Stimulated activated CD8-positive, alpha-beta memory T cell treated with anti-CD3 and anti-CD28 coated beads, Interleukin-15, amount 100 ng/mL, for 1 hour (primary cell): ENCODE results near the gene PPP1R15B.

ENCODE experiments used
- DNase-seq: peaks from one replicate; pipeline ENCODE4 v3.0.0-alpha.2; 2020; ENCODE audit warnings: low read depth

The PPP1R15B gene

GRCh38 chr1:204400882-204401510 is 10.6 kb downstream of the PPP1R15B start:
- DNase-seq = no peak

GRCh38 chr1:204398197-204399125 is 13.2 kb downstream of the PPP1R15B start:
- peak; percentile 24 for DNase-seq

DNA sequence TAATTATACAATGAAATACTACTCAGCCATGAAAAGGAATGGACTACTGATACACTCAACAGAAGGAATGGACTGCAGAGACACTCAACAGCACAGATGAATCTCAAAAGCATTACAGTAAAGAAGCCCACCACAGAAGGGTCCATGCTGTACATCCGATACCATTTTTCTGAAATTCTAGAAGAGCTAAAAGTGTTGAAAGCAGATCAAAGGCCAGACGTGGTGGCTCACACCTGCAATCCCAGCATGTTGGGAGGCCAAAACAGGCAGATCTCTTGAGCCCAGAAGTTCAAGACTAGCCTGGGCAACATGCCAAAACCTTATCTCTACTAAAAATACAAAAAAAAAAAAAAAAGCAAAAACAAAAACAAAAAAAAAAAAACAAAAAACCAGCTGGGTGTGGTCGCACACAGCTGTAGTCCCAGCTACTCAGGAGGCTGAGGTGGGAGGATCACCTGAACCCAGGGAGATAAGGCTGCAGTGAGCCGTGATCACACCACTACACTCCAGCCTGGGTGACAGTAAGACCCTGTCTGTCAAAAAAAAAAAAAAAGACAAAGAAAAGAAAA is 15.5 kb downstream of the PPP1R15B start:
- DNase-seq = no peak

DNA sequence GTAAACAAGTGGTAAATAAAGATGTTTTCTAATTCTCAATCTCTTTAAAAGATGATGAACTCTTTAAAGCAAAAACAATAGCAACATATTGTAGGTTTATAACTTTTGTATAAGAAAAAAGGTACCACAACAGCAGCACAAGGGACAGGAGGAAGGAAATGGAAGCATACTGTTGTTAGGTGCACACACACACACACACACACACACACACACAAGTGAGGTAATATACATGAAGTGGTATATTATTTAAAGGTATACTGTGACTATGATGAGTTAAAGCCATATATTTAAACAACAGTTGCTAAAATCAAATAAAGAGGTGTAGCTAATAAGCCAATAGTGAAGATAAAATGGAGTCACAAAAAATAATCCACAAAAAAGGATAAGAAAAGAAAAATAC is 20.0 kb downstream of the PPP1R15B start:
- DNase-seq = no peak

- DNase-seq = no peak
These were observed 20.7 kb downstream of the PPP1R15B start for GRCh38 chr1:204390751-204391466.

DNA sequence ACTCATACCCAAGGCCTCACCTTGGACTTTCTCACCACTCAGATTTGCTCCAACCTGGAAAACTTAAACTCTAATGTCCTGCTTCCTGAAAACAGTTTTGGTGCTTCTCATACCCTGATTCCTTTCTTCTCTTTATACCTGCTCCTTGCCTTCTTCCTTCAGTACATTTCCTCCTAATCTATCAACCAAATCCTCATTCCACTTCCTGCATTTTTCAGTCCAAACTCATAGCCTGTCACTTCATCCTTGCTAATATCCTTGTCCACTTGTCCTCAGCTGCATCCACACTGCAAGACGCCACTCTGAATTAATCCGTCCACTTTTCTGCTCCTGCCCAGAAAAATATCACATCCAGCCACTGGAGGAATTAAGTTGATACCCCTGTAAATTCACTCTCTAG is 25.9 kb downstream of the PPP1R15B start:
- no peak for DNase-seq

DNA sequence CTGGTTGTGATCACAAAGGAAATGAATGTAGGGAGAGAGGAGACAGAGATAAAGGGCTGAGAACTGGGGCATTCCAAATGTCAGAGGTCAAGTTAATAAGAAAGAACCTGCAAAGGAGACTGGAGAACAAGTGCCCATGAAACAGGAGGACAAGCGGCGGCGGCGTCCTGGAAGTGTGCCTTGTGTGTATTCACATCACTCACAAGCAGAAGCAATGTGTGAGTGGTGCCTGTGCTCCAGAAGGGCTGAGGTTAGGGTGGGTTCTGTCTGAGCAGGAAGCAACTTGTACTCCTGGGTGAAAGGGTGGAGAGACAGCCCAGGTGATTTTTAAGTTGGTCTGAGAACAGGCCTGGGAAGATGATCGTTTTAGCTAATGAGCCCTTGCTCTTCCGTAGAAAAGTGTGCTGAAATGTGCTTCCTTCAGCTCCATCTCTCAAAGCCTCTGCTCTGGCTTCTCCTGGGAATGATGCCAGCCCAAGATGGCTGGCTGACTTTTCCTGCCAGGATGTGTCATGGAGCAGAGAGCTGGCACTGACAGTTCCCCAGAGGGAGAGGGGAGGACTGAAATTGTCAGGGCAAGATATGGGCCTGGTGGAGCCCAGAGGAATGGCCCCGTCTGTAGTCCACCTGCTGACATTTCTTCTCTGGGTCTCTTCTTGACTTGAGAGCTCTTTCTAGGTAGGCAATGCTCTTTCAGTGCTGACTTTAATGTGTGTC is 26.8 kb downstream of the PPP1R15B start:
- no peak for DNase-seq

DNA sequence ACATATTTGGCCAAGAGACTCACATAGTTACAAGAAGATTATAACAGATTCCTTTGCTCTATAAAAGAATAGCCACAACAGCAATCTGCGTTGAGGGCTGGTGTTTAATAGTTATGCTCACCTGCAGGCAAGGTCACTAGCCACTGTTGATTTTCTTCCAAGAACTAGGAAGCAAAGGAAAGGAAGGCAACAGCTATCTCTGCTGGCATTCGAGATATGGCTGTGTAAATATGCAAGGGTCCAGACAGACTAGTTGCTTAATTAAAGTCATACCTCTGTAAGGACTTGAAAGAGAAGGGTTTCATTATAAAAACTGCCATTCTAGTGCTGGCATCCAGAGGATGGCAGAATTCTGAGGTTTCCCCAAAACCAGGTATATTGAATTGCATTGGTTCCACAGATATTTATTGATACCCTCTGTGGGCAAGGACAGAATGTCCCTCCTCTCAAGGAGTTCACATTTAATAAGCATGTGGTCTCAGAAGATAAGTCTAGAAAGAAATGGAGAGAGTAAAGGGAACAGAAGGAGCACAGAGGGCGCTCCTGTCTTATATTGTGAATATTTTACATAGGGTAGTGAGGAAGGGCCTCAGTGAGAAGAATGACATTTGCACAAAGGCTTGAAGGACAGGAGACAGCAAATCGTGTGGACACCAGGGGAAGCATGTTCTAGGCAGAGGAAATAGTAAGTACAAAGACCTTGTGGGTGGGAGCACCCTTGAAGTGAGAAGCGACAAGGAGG is 28.3 kb downstream of the PPP1R15B start:
- DNase-seq = no peak

- DNase-seq = no peak
These were observed 28.9 kb downstream of the PPP1R15B start for GRCh38 chr1:204382714-204383083.

GRCh38 chr1:204380293-204380831 is 31.3 kb downstream of the PPP1R15B start:
- DNase-seq = no peak

DNA sequence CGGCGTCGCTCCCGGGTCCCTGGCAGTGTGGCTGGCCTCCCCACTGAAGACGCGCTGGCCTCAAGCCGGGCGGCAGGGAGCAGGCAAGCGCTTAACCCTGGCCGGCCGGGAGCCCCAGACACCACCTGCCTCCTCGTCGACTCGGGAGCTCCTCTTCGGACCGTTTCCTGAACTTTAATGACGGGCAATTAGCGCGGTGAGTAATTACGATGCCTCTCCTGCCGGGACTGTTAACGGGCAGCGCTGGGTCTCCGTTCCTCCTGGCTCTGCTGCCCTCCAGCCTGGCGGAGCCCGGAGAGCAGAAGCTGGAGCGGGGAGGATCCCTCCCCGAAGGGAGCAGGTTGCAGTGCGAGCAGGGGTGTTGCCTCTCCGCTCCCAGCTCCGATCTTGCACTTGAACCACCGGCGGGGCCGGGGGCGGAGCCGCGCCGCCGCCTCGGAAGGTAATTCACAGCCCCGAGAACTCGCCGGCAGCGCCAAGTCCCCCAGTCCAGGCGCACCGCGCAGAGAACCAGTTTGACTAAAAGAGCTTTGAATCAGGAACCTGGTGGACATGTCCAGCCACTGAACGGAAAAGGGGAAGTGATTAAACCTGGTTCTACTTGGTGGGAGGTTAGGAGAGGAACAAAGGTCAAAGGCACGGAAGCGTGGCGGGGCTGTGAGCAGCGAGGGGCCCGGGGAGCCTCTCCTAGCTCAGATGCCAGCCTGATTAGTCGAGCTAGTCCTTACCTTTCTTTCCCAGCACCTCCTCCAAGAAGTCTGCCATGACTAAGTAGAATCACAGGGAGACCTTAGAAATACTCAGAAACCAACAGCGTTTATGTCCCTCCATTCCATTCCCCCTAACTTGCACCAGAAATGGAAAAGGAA is 33.6 kb downstream of the PPP1R15B start:
- no peak for DNase-seq

DNA sequence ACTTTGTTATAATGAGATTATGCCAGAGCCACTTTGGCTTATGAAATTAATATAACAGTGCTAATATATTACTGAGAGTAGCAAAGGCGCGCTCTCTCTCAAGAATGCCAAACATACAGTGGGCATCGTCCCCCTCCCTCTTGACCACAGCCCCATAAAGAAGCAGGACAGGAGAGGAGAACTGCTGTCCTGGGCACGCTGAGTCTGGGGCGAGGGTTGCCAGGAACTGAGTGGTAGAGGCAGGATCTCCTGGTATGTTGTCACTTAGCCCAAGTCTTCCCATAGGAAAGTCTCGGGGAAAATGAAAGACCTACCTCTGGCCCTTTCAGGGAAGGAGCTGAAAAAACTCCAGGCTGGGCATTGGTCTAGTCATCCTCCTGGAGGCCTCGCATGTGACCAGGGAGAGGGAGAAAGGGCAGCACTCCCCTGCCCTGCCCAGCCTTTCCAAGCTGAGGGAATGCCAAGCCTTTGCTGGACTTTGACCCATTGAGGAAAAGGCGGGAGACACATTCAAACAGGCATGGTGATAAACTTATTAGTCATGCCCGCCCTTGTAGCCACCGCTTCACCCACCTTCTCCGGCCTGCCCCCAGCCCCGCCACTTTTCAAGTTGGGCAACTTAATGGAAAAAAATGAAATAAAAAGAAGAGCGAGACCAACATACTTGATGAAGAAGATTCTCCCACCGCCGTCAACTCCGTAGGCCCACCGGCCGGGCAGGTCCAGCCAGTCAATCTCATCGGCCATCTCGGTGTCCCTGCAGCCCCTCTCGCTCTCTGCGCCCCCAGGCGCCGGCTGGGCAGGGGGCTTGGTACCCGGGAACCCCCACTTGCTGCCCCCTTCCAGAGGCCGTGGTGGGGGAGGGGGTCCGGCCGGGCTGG is 34.5 kb downstream of the PPP1R15B start:
- no peak for DNase-seq

GRCh38 chr1:204376465-204376864 is 35.2 kb downstream of the PPP1R15B start:
- DNase-seq = no peak

DNA sequence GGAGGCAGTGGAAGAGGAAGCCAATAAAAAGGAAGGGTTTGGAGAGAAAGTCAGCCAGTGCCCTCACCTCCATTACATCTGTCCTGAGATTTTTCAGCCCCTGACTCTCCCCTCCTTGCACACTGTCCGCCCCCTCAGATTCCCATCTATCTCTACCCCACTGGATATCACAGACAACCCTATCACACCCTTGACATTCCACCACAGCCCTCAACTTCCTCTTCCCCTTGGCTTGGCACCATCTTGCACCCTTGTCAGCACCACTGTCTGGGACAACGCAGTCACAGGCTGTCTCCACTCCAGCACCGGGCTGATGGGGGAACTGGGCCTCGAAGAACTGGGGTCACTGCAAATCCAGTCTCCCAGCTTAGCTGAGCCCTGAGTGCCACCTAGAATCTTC is 37.7 kb downstream of the PPP1R15B start:
- DNase-seq = no peak

DNA sequence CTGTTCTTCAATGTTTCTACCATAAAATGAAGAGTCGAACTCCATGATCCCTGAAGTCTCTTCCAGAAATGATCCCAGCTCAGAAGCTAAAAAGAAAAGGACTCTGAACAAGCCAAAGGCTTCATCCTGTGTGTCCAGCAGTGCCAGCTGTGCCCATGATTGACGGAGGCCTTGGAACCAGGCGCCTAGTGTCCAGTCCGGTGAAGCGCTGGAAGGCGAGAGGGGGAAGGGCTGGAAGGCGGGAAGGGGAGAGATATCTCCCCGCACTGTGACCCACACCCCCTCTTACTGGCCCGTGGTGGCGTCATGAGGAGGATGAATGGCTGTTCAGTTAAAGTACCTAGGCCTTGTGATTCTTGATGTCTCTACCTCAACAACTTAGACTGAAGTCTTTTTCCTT is 41.4 kb downstream of the PPP1R15B start:
- no peak for DNase-seq

GRCh38 chr1:204368996-204369726 is 42.5 kb downstream of the PPP1R15B start:
- no peak for DNase-seq

DNA sequence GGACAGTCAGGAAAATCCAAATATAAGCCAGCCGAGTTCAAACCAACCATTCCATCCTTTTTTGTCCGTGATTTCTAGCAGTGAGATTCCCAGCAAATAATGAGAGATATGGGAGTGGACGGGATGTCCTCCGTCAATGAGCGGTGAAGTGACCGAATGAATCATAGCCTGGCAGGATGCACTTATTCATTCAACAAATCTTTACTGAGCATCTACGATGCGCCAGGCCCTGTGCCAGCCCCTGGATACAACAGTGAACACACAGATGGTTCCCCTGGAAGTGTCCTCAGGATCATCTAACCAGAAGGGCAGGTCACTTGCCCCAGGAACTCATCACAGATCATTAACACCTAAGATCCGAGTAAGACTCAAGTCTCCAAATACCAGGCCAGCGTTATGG is 43.7 kb downstream of the PPP1R15B start:
- DNase-seq = no peak

DNA sequence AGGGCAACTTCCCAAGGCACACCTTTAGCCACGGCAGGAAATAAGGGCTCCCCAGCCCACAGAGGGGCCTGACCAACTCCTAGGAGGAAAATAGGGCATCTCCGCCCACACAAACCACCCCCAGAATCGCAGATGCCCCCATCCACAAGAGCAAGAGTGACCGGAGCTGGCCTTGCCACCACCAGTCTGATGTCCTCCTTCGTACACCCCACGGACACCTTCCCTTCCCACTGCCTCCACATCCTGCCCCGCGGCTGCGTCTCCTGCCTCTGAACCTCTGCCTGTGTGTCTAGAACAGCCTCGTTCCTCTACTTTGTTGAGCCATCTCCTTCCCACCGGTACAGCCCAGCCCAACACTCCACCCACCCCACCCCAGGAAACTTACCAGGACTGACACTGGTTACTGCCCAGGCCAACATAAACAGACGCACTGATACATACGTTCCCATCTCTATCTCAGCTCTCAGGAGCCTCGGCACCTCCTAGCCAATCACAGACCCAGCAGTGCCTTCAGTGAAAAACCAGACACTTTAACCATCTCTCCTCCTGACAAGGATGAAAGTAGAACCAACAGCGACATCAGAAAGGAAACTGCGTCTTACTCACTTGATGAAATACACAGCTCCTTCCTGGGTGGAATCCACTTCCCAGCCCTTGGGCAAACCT is 44.3 kb downstream of the PPP1R15B start:
- no peak for DNase-seq
